ENCODE measurements around the gene ACER3.
A peak's percentile ranks its signal among the peaks of the same experiment; 100 is the strongest.
"Not testable (repeated sequence)": the region's sequence is repeated elsewhere in the genome, so short reads cannot be mapped to it uniquely, and the experiment has no call there.

ACER3 gene

GRCh38 chr11:77047007-77047927, 186.5 kb downstream of the ACER3 start:
- no peaks in the 10 kb centered on the region for H3K9me3 ChIP-seq (ENCODE audit: control insufficient read depth, insufficient read depth, low read length)
- peaks cover 2% of the 10 kb centered on the region for H3K4me1 ChIP-seq (ENCODE audit: control insufficient read depth, insufficient read depth, low read length)
- peak overlapping the region; percentile 3 for H3K4me3 ChIP-seq (ENCODE audit: low read depth, low read length)
- no peaks in the 10 kb centered on the region for H3K36me3 ChIP-seq (ENCODE audit: control insufficient read depth, insufficient read depth, low read length)
- H3K9ac ChIP-seq (ENCODE audit: low read depth, low read length): no peak overlapping the region
- H3K27me3 ChIP-seq (ENCODE audit: control insufficient read depth, insufficient read depth, low read length): peaks cover 16% of the 10 kb centered on the region

- peaks cover 16% of the 10 kb centered on the region for H3K27me3 ChIP-seq (ENCODE audit: control insufficient read depth, insufficient read depth, low read length)
- not testable (repeated sequence) for H3K4me1 ChIP-seq (ENCODE audit: control insufficient read depth, insufficient read depth, low read length); H3K4me3 ChIP-seq (ENCODE audit: low read depth, low read length); H3K9ac ChIP-seq (ENCODE audit: low read depth, low read length); H3K36me3 ChIP-seq (ENCODE audit: control insufficient read depth, insufficient read depth, low read length); H3K9me3 ChIP-seq (ENCODE audit: control insufficient read depth, insufficient read depth, low read length)
These were observed 187.3 kb downstream of the ACER3 start for GRCh38 chr11:77047928-77048446.

- H3K9me3 ChIP-seq (ENCODE audit: control insufficient read depth, insufficient read depth, low read length): no peaks in the 10 kb centered on the region
- peaks cover 16% of the 10 kb centered on the region for H3K27me3 ChIP-seq (ENCODE audit: control insufficient read depth, insufficient read depth, low read length)
- H3K36me3 ChIP-seq (ENCODE audit: control insufficient read depth, insufficient read depth, low read length): no peaks in the 10 kb centered on the region
- H3K9ac ChIP-seq (ENCODE audit: low read depth, low read length): no peak overlapping the region
- H3K4me3 ChIP-seq (ENCODE audit: low read depth, low read length): no peak overlapping the region
- H3K4me1 ChIP-seq (ENCODE audit: control insufficient read depth, insufficient read depth, low read length): peaks cover 2% of the 10 kb centered on the region
These were observed 188.3 kb downstream of the ACER3 start for GRCh38 chr11:77049026-77049425.

GRCh38 chr11:77051511-77051910, 190.8 kb downstream of the ACER3 start:
- no peaks in the 10 kb centered on the region for H3K36me3 ChIP-seq (ENCODE audit: control insufficient read depth, insufficient read depth, low read length)
- no peak overlapping the region for H3K4me3 ChIP-seq (ENCODE audit: low read depth, low read length)
- H3K4me1 ChIP-seq (ENCODE audit: control insufficient read depth, insufficient read depth, low read length): no peaks in the 10 kb centered on the region
- no peaks in the 10 kb centered on the region for H3K27me3 ChIP-seq (ENCODE audit: control insufficient read depth, insufficient read depth, low read length)
- no peak overlapping the region for H3K9ac ChIP-seq (ENCODE audit: low read depth, low read length)
- no peaks in the 10 kb centered on the region for H3K9me3 ChIP-seq (ENCODE audit: control insufficient read depth, insufficient read depth, low read length)

- Histone ChIP-seq H3K9ac (ENCODE audit: low read depth, low read length) (no peak overlapping the region), H3K4me1 (ENCODE audit: control insufficient read depth, insufficient read depth, low read length) (no peaks in the 10 kb centered on the region), H3K4me3 (ENCODE audit: low read depth, low read length) (no peak overlapping the region), H3K9me3 (ENCODE audit: control insufficient read depth, insufficient read depth, low read length) (no peaks in the 10 kb centered on the region), H3K36me3 (ENCODE audit: control insufficient read depth, insufficient read depth, low read length) (no peaks in the 10 kb centered on the region), H3K27me3 (ENCODE audit: control insufficient read depth, insufficient read depth, low read length) (no peaks in the 10 kb centered on the region)
These were observed 191.8 kb downstream of the ACER3 start for GRCh38 chr11:77052518-77052917.

- Histone ChIP-seq H3K9me3 (ENCODE audit: control insufficient read depth, insufficient read depth, low read length) (no peaks in the 10 kb centered on the region), H3K27me3 (ENCODE audit: control insufficient read depth, insufficient read depth, low read length) (no peaks in the 10 kb centered on the region), H3K9ac (ENCODE audit: low read depth, low read length) (no peak overlapping the region), H3K4me3 (ENCODE audit: low read depth, low read length) (no peak overlapping the region), H3K4me1 (ENCODE audit: control insufficient read depth, insufficient read depth, low read length) (no peaks in the 10 kb centered on the region), H3K36me3 (ENCODE audit: control insufficient read depth, insufficient read depth, low read length) (no peaks in the 10 kb centered on the region)
These were observed 192.7 kb downstream of the ACER3 start for GRCh38 chr11:77053217-77054015.

GRCh38 chr11:77054084-77054483, 193.4 kb downstream of the ACER3 start:
- no peaks in the 10 kb centered on the region for H3K27me3 ChIP-seq (ENCODE audit: control insufficient read depth, insufficient read depth, low read length)
- no peak overlapping the region for H3K4me3 ChIP-seq (ENCODE audit: low read depth, low read length)
- H3K9ac ChIP-seq (ENCODE audit: low read depth, low read length): no peak overlapping the region
- H3K36me3 ChIP-seq (ENCODE audit: control insufficient read depth, insufficient read depth, low read length): no peaks in the 10 kb centered on the region
- H3K9me3 ChIP-seq (ENCODE audit: control insufficient read depth, insufficient read depth, low read length): no peaks in the 10 kb centered on the region
- H3K4me1 ChIP-seq (ENCODE audit: control insufficient read depth, insufficient read depth, low read length): no peaks in the 10 kb centered on the region

- no peak overlapping the region for H3K4me3 ChIP-seq (ENCODE audit: low read depth, low read length)
- no peak overlapping the region for H3K9ac ChIP-seq (ENCODE audit: low read depth, low read length)
- no peaks in the 10 kb centered on the region for H3K9me3 ChIP-seq (ENCODE audit: control insufficient read depth, insufficient read depth, low read length)
- peaks cover 5% of the 10 kb centered on the region for H3K4me1 ChIP-seq (ENCODE audit: control insufficient read depth, insufficient read depth, low read length)
- H3K36me3 ChIP-seq (ENCODE audit: control insufficient read depth, insufficient read depth, low read length): no peaks in the 10 kb centered on the region
- H3K27me3 ChIP-seq (ENCODE audit: control insufficient read depth, insufficient read depth, low read length): no peaks in the 10 kb centered on the region
These were observed 194.4 kb downstream of the ACER3 start for GRCh38 chr11:77055101-77055561.

GRCh38 chr11:77055913-77056312, 195.2 kb downstream of the ACER3 start:
- H3K4me1 ChIP-seq (ENCODE audit: control insufficient read depth, insufficient read depth, low read length): peaks cover 5% of the 10 kb centered on the region
- H3K9ac ChIP-seq (ENCODE audit: low read depth, low read length): no peak overlapping the region
- no peaks in the 10 kb centered on the region for H3K27me3 ChIP-seq (ENCODE audit: control insufficient read depth, insufficient read depth, low read length)

GRCh38 chr11:77056814-77057402, 196.2 kb downstream of the ACER3 start:
- no peaks in the 10 kb centered on the region for H3K9me3 ChIP-seq (ENCODE audit: control insufficient read depth, insufficient read depth, low read length)
- no peak overlapping the region for H3K9ac ChIP-seq (ENCODE audit: low read depth, low read length)
- no peaks in the 10 kb centered on the region for H3K27me3 ChIP-seq (ENCODE audit: control insufficient read depth, insufficient read depth, low read length)
- no peak overlapping the region for H3K4me3 ChIP-seq (ENCODE audit: low read depth, low read length)
- peaks cover 5% of the 10 kb centered on the region for H3K4me1 ChIP-seq (ENCODE audit: control insufficient read depth, insufficient read depth, low read length)
- no peaks in the 10 kb centered on the region for H3K36me3 ChIP-seq (ENCODE audit: control insufficient read depth, insufficient read depth, low read length)

More at GRCh38 chr11:77055913-77056312, 195.2 kb downstream of the ACER3 start:
- H3K36me3 ChIP-seq (ENCODE audit: control insufficient read depth, insufficient read depth, low read length): no peaks in the 10 kb centered on the region
- H3K4me3 ChIP-seq (ENCODE audit: low read depth, low read length): no peak overlapping the region
- no peaks in the 10 kb centered on the region for H3K9me3 ChIP-seq (ENCODE audit: control insufficient read depth, insufficient read depth, low read length)

GRCh38 chr11:77057938-77058474, 197.3 kb downstream of the ACER3 start:
- no peak overlapping the region for H3K9ac ChIP-seq (ENCODE audit: low read depth, low read length)
- H3K36me3 ChIP-seq (ENCODE audit: control insufficient read depth, insufficient read depth, low read length): no peaks in the 10 kb centered on the region
- no peak overlapping the region for H3K4me3 ChIP-seq (ENCODE audit: low read depth, low read length)
- H3K4me1 ChIP-seq (ENCODE audit: control insufficient read depth, insufficient read depth, low read length): peaks cover 5% of the 10 kb centered on the region
- no peaks in the 10 kb centered on the region for H3K9me3 ChIP-seq (ENCODE audit: control insufficient read depth, insufficient read depth, low read length)
- H3K27me3 ChIP-seq (ENCODE audit: control insufficient read depth, insufficient read depth, low read length): no peaks in the 10 kb centered on the region
